NCI-H69 (cell line): ENCODE measurements around the gene SLC25A21.
"Not testable (repeated sequence)": the region's sequence is repeated elsewhere in the genome, so short reads cannot be mapped to it uniquely, and the experiment has no call there.

Experiments used
- DNase-seq: peaks from one replicate; lab custom pipeline; 2025; lab: John Stamatoyannopoulos, UW

Gene SLC25A21

GRCh38 chr14:37186865-37187264 is 14.5 kb upstream of the SLC25A21 start:
- no peak for DNase-seq

GRCh38 chr14:37185670-37186069 is 13.3 kb upstream of the SLC25A21 start:
- DNase-seq = no peak

- not testable (repeated sequence) for DNase-seq
These were observed 12.1 kb upstream of the SLC25A21 start for GRCh38 chr14:37184520-37184919.

- no peak for DNase-seq
These were observed 9.0 kb upstream of the SLC25A21 start for GRCh38 chr14:37181441-37181840.

GRCh38 chr14:37180886-37181285 is 8.5 kb upstream of the SLC25A21 start:
- not testable (repeated sequence) for DNase-seq

- DNase-seq = no peak
These were observed 7.6 kb upstream of the SLC25A21 start for GRCh38 chr14:37179896-37180502.

GRCh38 chr14:37172936-37173614 is 669 bp upstream of the SLC25A21 start:
- no peak for DNase-seq

- DNase-seq = no peak
These were observed 755 bp downstream of the SLC25A21 start for GRCh38 chr14:37171678-37172023.

GRCh38 chr14:37170993-37171392 is 1.4 kb downstream of the SLC25A21 start:
- DNase-seq = peak; percentile 25

GRCh38 chr14:37170237-37170636 is 2.2 kb downstream of the SLC25A21 start:
- DNase-seq = no peak

GRCh38 chr14:37168721-37169120 is 3.7 kb downstream of the SLC25A21 start:
- peak; percentile 17 for DNase-seq

- DNase-seq = no peak
These were observed 5.0 kb downstream of the SLC25A21 start for GRCh38 chr14:37167151-37168047.

GRCh38 chr14:37165794-37166193 is 6.6 kb downstream of the SLC25A21 start:
- no peak for DNase-seq

- not testable (repeated sequence) for DNase-seq
These were observed 10.1 kb downstream of the SLC25A21 start for GRCh38 chr14:37162307-37162706.

- DNase-seq = no peak
These were observed 14.4 kb downstream of the SLC25A21 start for GRCh38 chr14:37157987-37158386.

GRCh38 chr14:37153483-37153882 is 18.9 kb downstream of the SLC25A21 start:
- no peak for DNase-seq

GRCh38 chr14:37153005-37153404 is 19.4 kb downstream of the SLC25A21 start:
- no peak for DNase-seq

GRCh38 chr14:37150414-37150813 is 22.0 kb downstream of the SLC25A21 start:
- DNase-seq = peak; percentile 71

- DNase-seq = no peak
These were observed 25.0 kb downstream of the SLC25A21 start for GRCh38 chr14:37147310-37147880.

- not testable (repeated sequence) for DNase-seq
These were observed 26.0 kb downstream of the SLC25A21 start for GRCh38 chr14:37146438-37146837.

- peak; percentile 44 for DNase-seq
These were observed 27.0 kb downstream of the SLC25A21 start for GRCh38 chr14:37145395-37145794.

GRCh38 chr14:37144729-37145363 is 27.6 kb downstream of the SLC25A21 start:
- no peak for DNase-seq
